GM23338 (cell line): ENCODE measurements around the gene MACROD1. TPM values are rescaled to one million over a fixed set of nuclear protein-coding genes. Genes with fewer than 3 reads are reported as not detected.

Source experiments
- ATAC-seq: fragments of 200-7000 bp; cut with Tn5 transposase; 3 replicates; pipeline ENCODE4 v1.9.1; 2020
- DNase-seq: peaks from one replicate; pipeline ENCODE4 v3.0.0-alpha.2; 2015; ENCODE audit warnings: low spot score
- H2AFZ ChIP-seq: fragments of 200-600 bp; sonication (generic); 2 replicates; pipeline ENCODE4 v1.8.0; 2016; ENCODE audit warnings: antibody characterized with exemption, mild to moderate bottlenecking, moderate library complexity
- H3F3A ChIP-seq: fragments of 200-600 bp; sonication (generic); replicated peaks from 2 replicates; pipeline ENCODE4 v1.8.0; 2017; ENCODE audit warnings: antibody characterized with exemption, mixed run types, low read depth
- H3K27ac ChIP-seq: fragments of 200-600 bp; sonication (generic); 2 replicates; pipeline ENCODE4 v1.6.1; 2016; ENCODE audit warnings: low read depth
- H3K27me3 ChIP-seq: fragments of 200-600 bp; sonication (generic); 2 replicates; pipeline ENCODE4 v1.8.0; 2016; ENCODE audit warnings: mild to moderate bottlenecking, mixed run types, moderate library complexity; ENCODE audit not compliant: insufficient read depth
- H3K36me3 ChIP-seq: fragments of 200-600 bp; sonication (generic); 2 replicates; pipeline ENCODE4 v1.8.0; 2016; ENCODE audit warnings: mild to moderate bottlenecking; ENCODE audit not compliant: insufficient read depth
- H3K4me1 ChIP-seq: fragments of 200-600 bp; sonication (generic); 2 replicates; pipeline ENCODE4 v1.8.0; 2016; ENCODE audit warnings: mild to moderate bottlenecking, moderate library complexity; ENCODE audit not compliant: insufficient read depth
- H3K4me2 ChIP-seq: fragments of 200-600 bp; sonication (generic); 2 replicates; pipeline ENCODE4 v1.7.1; 2017; ENCODE audit warnings: mixed run types
- H3K4me3 ChIP-seq: fragments of 200-600 bp; sonication (generic); 2 replicates; pipeline ENCODE4 v1.6.1; 2016; ENCODE audit warnings: mixed run types
- H3K79me2 ChIP-seq: fragments of 200-600 bp; sonication (generic); replicated peaks from 2 replicates; pipeline ENCODE4 v1.8.0; 2017; ENCODE audit warnings: mild to moderate bottlenecking; ENCODE audit not compliant: insufficient read depth
- H3K9me2 ChIP-seq: fragments of 200-600 bp; sonication (generic); 2 replicates; pipeline ENCODE4 v1.8.0; 2017; ENCODE audit not compliant: insufficient read depth
- H4K20me1 ChIP-seq: fragments of 200-600 bp; sonication (generic); replicated peaks from 2 replicates; pipeline ENCODE4 v1.8.0; 2017; ENCODE audit warnings: mild to moderate bottlenecking; ENCODE audit not compliant: insufficient read depth
- H3K27ac Mint-ChIP-seq: 2 replicates; pipeline ENCODE4 v1.8.0; 2020; ENCODE audit warnings: inconsistent platforms, mild to moderate bottlenecking, moderate library complexity, mixed read lengths
- H3K27me3 Mint-ChIP-seq: 3 replicates; pipeline ENCODE4 v1.8.0; 2022; ENCODE audit warnings: low read depth, mild to moderate bottlenecking, moderate library complexity, mixed read lengths, inconsistent platforms; ENCODE audit not compliant: insufficient read depth, poor library complexity
- H3K36me3 Mint-ChIP-seq: 3 replicates; pipeline ENCODE4 v1.8.0; 2021; ENCODE audit warnings: low read depth, mild to moderate bottlenecking, inconsistent platforms, moderate library complexity, mixed read lengths
- H3K4me1 Mint-ChIP-seq: 3 replicates; pipeline ENCODE4 v1.8.0; 2020; ENCODE audit warnings: mild to moderate bottlenecking, inconsistent platforms, mixed read lengths
- H3K4me3 Mint-ChIP-seq: 3 replicates; pipeline ENCODE4 v1.8.0; 2021; ENCODE audit warnings: moderate library complexity, mild to moderate bottlenecking, inconsistent platforms, mixed read lengths
- H3K9me3 Mint-ChIP-seq: 3 replicates; pipeline ENCODE4 v1.8.0; 2020; ENCODE audit warnings: moderate library complexity, mild to moderate bottlenecking, inconsistent platforms, mixed read lengths
- EZH2 ChIP-seq: fragments of 200-600 bp; sonication (generic); IDR thresholded peaks from one replicate; pipeline ENCODE4 v1.8.0; 2017; ENCODE audit warnings: antibody characterized with exemption, mild to moderate bottlenecking, low read depth; ENCODE audit not compliant: unreplicated experiment
- EZH2phosphoT487 ChIP-seq: fragments of 200-600 bp; sonication (generic); IDR thresholded peaks from one replicate; pipeline ENCODE4 v1.8.1; 2018; ENCODE audit warnings: antibody characterized with exemption; ENCODE audit not compliant: unreplicated experiment
- NANOG ChIP-seq: IDR thresholded peaks from 2 replicates; pipeline ENCODE4 v1.6.1; 2016; ENCODE audit warnings: antibody characterized with exemption, borderline replicate concordance
- POLR2AphosphoS5 ChIP-seq: IDR thresholded peaks from 2 replicates; pipeline ENCODE4 v1.6.1; 2016; ENCODE audit warnings: antibody characterized with exemption, low read depth
- ZNF114 ChIP-seq: fragments of 250-450 bp; sonication (Bioruptor Pico); IDR thresholded peaks from 2 replicates; pipeline ENCODE4 v1.5.0; 2020; ENCODE audit warnings: mild to moderate bottlenecking, moderate library complexity
- polyA plus RNA-seq: library from polyadenylated mRNA; unstranded; fragments of >200 nt; fragmentation: Nextera tagmentation; extraction: Ambion mirVana; gene quantifications from 2 replicates; pipeline ENCODE4 v1.2.1, GENCODE V29; 2016
- total RNA-seq: library from RNA; depleted of rRNA; stranded (reverse); fragments of >200 nt; shearing (Covaris generic); gene quantifications from 2 replicates; pipeline ENCODE4 v1.2.3, GENCODE V29; 2014
- TF ChIP-seq, protein P1 (sequence below): IDR thresholded peaks from 2 replicates; pipeline ENCODE4 v1.6.1; 2016; ENCODE audit warnings: antibody characterized with exemption
- TF ChIP-seq, protein P2 (sequence below), 2 experiments: fragments of 200-600 bp in 1 of 2; sonication (generic) in 1 of 2; conservative IDR thresholded peaks; 2 replicates each; pipeline versions ENCODE4 v1.5.1 to v1.6.1; 2016 to 2017; ENCODE audit warnings: antibody characterized with exemption in 2 of 2, low read depth in 2 of 2, mild to moderate bottlenecking in 2 of 2, moderate library complexity in 1 of 2
- TF ChIP-seq, protein P3 (sequence below): fragments of 250-450 bp; sonication (Bioruptor Pico); IDR thresholded peaks from 2 replicates; pipeline ENCODE4 v1.5.0; 2020; ENCODE audit warnings: mild to moderate bottlenecking, moderate library complexity

The MACROD1 gene
- total and polyA plus RNA-seq, 2 experiments from 2014 or later: 33.0 to 51.6 TPM

DNA sequence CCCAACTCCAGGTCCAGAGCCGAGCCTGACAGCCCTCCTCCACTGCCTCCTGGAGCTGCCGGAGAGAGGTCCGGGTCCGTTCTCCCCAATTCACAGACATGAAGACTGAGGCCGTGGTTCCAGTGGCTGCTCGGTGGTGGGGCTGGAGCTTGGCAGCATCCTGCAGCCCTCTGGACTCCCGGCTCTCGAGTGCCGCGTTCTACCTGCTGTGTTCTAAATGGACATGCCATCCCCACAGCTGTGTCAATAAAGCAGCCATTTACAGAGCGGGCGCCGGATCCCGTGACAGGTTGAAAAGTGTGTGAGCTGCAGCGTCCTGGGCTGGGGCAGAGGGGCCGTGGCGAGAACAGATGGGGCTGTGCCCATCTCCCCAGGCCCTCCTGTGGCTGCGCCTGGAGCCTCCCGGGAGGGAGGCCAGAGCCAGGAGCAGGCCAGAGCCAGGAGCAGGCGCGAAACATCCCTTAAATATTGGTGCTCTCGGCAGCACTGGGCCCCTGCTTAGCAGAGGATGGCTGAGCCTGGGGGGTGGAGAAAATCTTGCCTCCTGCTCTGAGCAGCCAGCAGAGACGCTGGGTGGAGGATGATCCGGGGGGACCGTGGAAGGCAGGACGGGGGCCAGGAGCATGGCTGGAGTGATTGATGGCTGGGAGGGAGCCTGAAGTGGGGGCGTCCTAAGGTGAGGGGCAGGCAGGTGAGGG, 84.0 kb downstream of the MACROD1 start:
- Histone ChIP-seq H3K27me3 (peaks cover 49% of the 10 kb centered on the region), H3K36me3 (no peaks in the 10 kb centered on the region), H2AFZ (no peak overlapping the region), H3K4me2 (no peak overlapping the region), H3K4me3 (no peak overlapping the region), H3K9me2 (no peaks in the 10 kb centered on the region), H3K4me1 (no peaks in the 10 kb centered on the region), H4K20me1 (peaks cover 19% of the 10 kb centered on the region), H3K79me2 (no peaks in the 10 kb centered on the region), H3K27ac (no peak overlapping the region), H3F3A (no peaks in the 10 kb centered on the region)
- peak overlapping the region; percentile 62; the same call in 1 of the 2 replicates for H3K27ac Mint-ChIP-seq
- H3K27me3 Mint-ChIP-seq: peaks cover 45% of the 10 kb centered on the region
- no peak for ATAC-seq
- no peak for DNase-seq
- H3K36me3 Mint-ChIP-seq: no peaks in the 10 kb centered on the region
- no peak for TF ChIP-seq EZH2
- no peak overlapping the region for H3K4me3 Mint-ChIP-seq
- H3K9me3 Mint-ChIP-seq: no peaks in the 10 kb centered on the region
- peaks cover 4% of the 10 kb centered on the region; the same call in 2 of the 3 replicates for H3K4me1 Mint-ChIP-seq

- TF ChIP-seq ZNF114 (no peak), NANOG (no peak), POLR2AphosphoS5 (no peak), EZH2phosphoT487 (no peak), EZH2 (no peak)
- TF ChIP-seq, protein P1, sequence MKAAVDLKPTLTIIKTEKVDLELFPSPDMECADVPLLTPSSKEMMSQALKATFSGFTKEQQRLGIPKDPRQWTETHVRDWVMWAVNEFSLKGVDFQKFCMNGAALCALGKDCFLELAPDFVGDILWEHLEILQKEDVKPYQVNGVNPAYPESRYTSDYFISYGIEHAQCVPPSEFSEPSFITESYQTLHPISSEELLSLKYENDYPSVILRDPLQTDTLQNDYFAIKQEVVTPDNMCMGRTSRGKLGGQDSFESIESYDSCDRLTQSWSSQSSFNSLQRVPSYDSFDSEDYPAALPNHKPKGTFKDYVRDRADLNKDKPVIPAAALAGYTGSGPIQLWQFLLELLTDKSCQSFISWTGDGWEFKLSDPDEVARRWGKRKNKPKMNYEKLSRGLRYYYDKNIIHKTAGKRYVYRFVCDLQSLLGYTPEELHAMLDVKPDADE: no peak
- TF ChIP-seq, protein P2, sequence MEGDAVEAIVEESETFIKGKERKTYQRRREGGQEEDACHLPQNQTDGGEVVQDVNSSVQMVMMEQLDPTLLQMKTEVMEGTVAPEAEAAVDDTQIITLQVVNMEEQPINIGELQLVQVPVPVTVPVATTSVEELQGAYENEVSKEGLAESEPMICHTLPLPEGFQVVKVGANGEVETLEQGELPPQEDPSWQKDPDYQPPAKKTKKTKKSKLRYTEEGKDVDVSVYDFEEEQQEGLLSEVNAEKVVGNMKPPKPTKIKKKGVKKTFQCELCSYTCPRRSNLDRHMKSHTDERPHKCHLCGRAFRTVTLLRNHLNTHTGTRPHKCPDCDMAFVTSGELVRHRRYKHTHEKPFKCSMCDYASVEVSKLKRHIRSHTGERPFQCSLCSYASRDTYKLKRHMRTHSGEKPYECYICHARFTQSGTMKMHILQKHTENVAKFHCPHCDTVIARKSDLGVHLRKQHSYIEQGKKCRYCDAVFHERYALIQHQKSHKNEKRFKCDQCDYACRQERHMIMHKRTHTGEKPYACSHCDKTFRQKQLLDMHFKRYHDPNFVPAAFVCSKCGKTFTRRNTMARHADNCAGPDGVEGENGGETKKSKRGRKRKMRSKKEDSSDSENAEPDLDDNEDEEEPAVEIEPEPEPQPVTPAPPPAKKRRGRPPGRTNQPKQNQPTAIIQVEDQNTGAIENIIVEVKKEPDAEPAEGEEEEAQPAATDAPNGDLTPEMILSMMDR (conservative IDR thresholded peaks at IDR 0.05; ENCODE audit: low read depth in 2 of 2): no peak
- TF ChIP-seq, protein P3, sequence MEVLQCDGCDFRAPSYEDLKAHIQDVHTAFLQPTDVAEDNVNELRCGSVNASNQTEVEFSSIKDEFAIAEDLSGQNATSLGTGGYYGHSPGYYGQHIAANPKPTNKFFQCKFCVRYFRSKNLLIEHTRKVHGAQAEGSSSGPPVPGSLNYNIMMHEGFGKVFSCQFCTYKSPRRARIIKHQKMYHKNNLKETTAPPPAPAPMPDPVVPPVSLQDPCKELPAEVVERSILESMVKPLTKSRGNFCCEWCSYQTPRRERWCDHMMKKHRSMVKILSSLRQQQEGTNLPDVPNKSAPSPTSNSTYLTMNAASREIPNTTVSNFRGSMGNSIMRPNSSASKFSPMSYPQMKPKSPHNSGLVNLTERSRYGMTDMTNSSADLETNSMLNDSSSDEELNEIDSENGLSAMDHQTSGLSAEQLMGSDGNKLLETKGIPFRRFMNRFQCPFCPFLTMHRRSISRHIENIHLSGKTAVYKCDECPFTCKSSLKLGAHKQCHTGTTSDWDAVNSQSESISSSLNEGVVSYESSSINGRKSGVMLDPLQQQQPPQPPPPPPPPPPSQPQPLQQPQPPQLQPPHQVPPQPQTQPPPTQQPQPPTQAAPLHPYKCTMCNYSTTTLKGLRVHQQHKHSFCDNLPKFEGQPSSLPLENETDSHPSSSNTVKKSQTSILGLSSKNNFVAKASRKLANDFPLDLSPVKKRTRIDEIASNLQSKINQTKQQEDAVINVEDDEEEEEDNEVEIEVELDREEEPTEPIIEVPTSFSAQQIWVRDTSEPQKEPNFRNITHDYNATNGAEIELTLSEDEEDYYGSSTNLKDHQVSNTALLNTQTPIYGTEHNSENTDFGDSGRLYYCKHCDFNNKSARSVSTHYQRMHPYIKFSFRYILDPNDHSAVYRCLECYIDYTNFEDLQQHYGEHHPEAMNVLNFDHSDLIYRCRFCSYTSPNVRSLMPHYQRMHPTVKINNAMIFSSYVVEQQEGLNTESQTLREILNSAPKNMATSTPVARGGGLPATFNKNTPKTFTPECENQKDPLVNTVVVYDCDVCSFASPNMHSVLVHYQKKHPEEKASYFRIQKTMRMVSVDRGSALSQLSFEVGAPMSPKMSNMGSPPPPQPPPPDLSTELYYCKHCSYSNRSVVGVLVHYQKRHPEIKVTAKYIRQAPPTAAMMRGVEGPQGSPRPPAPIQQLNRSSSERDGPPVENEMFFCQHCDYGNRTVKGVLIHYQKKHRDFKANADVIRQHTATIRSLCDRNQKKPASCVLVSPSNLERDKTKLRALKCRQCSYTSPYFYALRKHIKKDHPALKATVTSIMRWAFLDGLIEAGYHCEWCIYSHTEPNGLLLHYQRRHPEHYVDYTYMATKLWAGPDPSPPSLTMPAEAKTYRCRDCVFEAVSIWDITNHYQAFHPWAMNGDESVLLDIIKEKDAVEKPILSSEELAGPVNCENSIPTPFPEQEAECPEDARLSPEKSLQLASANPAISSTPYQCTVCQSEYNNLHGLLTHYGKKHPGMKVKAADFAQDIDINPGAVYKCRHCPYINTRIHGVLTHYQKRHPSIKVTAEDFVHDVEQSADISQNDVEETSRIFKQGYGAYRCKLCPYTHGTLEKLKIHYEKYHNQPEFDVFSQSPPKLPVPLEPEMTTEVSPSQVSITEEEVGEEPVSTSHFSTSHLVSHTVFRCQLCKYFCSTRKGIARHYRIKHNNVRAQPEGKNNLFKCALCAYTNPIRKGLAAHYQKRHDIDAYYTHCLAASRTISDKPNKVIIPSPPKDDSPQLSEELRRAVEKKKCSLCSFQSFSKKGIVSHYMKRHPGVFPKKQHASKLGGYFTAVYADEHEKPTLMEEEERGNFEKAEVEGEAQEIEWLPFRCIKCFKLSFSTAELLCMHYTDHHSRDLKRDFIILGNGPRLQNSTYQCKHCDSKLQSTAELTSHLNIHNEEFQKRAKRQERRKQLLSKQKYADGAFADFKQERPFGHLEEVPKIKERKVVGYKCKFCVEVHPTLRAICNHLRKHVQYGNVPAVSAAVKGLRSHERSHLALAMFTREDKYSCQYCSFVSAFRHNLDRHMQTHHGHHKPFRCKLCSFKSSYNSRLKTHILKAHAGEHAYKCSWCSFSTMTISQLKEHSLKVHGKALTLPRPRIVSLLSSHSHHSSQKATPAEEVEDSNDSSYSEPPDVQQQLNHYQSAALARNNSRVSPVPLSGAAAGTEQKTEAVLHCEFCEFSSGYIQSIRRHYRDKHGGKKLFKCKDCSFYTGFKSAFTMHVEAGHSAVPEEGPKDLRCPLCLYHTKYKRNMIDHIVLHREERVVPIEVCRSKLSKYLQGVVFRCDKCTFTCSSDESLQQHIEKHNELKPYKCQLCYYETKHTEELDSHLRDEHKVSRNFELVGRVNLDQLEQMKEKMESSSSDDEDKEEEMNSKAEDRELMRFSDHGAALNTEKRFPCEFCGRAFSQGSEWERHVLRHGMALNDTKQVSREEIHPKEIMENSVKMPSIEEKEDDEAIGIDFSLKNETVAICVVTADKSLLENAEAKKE (CRISPR knock-in tag): no peak
- Mint-ChIP-seq H3K27me3 (peaks cover 54% of the 10 kb centered on the region), H3K36me3 (no peaks in the 10 kb centered on the region), H3K4me3 (no peak overlapping the region), H3K9me3 (no peaks in the 10 kb centered on the region), H3K27ac (no peak overlapping the region), H3K4me1 (no peaks in the 10 kb centered on the region)
- Histone ChIP-seq H4K20me1 (peaks cover 19% of the 10 kb centered on the region), H3K9me2 (no peaks in the 10 kb centered on the region), H3K4me3 (no peak overlapping the region), H3K36me3 (no peaks in the 10 kb centered on the region), H3K4me1 (no peaks in the 10 kb centered on the region), H3K4me2 (no peak overlapping the region), H3F3A (no peaks in the 10 kb centered on the region), H3K27me3 (peaks cover 64% of the 10 kb centered on the region), H3K27ac (no peak overlapping the region), H3K79me2 (no peaks in the 10 kb centered on the region), H2AFZ (no peak overlapping the region)
- no peak for ATAC-seq
- no peak for DNase-seq
Observed at GRCh38 chr11:64080390-64080789, 85.5 kb downstream of the MACROD1 start.
